ENCODE results near the gene CCBE1. TPM values are rescaled to one million over a fixed set of nuclear protein-coding genes. Genes with fewer than 3 reads are reported as not detected.
"Not testable (repeated sequence)": the region's sequence is repeated elsewhere in the genome, so short reads cannot be mapped to it uniquely, and the experiment has no call there.

CCBE1 gene
- total and polyA plus RNA-seq, 2 donors, result 0.33 to 0.62 TPM

DNA sequence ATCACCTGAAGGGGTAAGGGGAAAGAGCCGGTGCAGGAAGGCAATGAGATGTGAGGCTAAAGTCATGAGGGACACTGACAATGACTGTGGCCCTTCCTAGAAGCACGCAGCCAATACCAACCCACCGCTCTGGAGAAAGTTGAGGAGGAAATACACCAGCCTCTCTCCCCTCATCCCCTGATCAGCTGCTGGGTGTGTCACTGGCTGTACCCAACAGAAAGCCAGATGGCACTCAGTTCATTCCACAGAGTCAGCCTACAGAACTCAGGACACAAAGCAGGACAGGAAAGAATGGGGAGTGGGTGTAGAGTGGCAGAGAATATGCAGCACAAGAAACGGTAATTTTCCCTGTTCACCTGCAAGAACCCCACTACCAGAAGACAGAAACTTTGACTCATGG, 29.7 kb downstream of the CCBE1 start:
- WGBS, result 84% methylated on average over 4 of the region's 4 CpGs
- Histone ChIP-seq H3K4me1 (ENCODE audit: control insufficient read depth in 2 of 2, insufficient read depth in 2 of 2, low read length in 2 of 2) (no peaks in the 10 kb centered on the region), H3K27me3 (ENCODE audit: control insufficient read depth in 2 of 2, insufficient read depth in 1 of 2, low read length in 1 of 2) (peaks cover 0 to 4% of the 10 kb centered on the region in 2 donors), H3K36me3 (ENCODE audit: control insufficient read depth in 2 of 2, insufficient read depth in 2 of 2, low read length in 1 of 2) (no peaks in the 10 kb centered on the region), H3K9me3 (ENCODE audit: control insufficient read depth in 2 of 2, insufficient read depth in 1 of 2, low read length in 1 of 2) (no peaks in the 10 kb centered on the region), H3K27ac (ENCODE audit: low read depth in 1 of 2, low read length in 1 of 2) (no peak overlapping the region), H3K4me3 (ENCODE audit: low read length in 2 of 2) (no peak overlapping the region)
- no peak for DNase-seq (ENCODE audit: low read depth in 6 of 9, low spot score in 9 of 9)

DNA sequence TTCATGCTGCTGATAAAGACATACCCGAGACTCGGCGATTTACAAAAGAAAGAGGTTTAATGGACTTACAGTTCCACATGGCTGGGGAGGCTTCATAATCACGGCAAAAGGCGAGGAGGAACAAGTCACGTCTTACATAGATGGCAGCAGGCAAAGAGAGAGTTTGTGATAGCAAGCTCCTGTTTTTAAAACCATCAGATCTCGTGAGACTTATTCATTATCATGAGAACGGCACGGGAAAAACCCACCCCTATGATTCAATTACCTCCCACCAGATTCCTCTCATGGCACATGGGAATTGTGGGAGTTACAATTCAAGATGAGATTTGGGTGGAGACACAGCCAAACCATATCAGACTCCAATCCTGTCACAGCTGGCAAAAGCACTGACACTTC, 31.2 kb downstream of the CCBE1 start:
- H3K4me3 ChIP-seq (ENCODE audit: low read length in 2 of 2); H3K27ac ChIP-seq (ENCODE audit: low read depth in 1 of 2, low read length in 1 of 2); H3K36me3 ChIP-seq (ENCODE audit: control insufficient read depth in 2 of 2, insufficient read depth in 2 of 2, low read length in 1 of 2); H3K4me1 ChIP-seq (ENCODE audit: control insufficient read depth in 2 of 2, insufficient read depth in 2 of 2, low read length in 2 of 2); H3K27me3 ChIP-seq (ENCODE audit: control insufficient read depth in 2 of 2, insufficient read depth in 1 of 2, low read length in 1 of 2); H3K9me3 ChIP-seq (ENCODE audit: control insufficient read depth in 2 of 2, insufficient read depth in 1 of 2, low read length in 1 of 2); DNase-seq (ENCODE audit: low read depth in 6 of 9, low spot score in 9 of 9): not testable (repeated sequence)
- WGBS, result 94% methylated on average over 9 of the region's 9 CpGs

DNA sequence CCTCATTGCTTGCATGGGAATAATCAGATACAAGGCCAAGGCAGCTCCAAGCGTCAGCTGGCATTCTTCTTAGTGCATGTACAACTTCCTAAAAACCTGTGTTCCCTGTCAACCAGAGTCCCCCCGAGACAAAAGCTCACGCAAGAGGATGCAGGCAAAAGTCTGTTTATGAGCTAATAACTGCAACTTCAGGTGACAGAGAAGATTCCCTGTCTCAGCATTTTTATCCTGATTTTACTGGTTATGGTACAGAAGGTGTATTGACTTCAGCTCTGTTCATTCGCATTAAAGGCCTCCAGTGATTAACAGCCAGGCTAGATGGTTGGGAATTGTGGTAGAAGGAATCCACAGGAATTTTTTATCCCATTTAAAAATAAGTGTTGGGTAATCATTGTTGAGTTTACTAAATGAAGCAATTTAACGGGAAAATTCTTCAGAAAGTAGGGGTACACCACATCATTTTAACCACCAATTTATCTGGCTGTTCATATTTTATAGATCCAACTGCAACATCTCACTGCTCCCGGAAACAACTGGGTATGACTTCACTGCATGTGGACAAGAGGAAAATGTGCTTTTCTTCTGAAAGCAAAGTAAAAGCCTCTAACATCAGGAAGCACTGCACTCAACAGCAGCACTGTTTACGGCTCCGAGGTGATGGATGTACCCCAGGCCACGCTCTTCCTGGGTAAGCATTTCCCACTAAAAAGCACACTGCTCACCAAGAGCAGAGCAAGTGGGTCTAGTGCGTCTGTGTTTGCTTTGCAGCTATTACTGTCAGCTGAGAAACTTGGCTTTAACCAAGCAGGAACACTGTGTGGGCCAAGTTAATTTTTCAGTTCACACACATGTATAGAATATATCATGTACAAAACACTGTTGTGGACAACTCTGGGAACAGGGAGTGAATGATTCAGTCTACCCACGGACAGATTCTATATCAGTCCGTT, 31.9 kb downstream of the CCBE1 start:
- H3K36me3 ChIP-seq (ENCODE audit: control insufficient read depth in 2 of 2, insufficient read depth in 2 of 2, low read length in 1 of 2), result no peaks in the 10 kb centered on the region
- DNase-seq (ENCODE audit: low read depth in 6 of 9, low spot score in 9 of 9), result no peak
- H3K4me1 ChIP-seq (ENCODE audit: control insufficient read depth in 2 of 2, insufficient read depth in 2 of 2, low read length in 2 of 2), result no peaks in the 10 kb centered on the region
- 85% methylated on average over 12 of the region's 12 CpGs for WGBS
- no peak overlapping the region for H3K27ac ChIP-seq (ENCODE audit: low read depth in 1 of 2, low read length in 1 of 2)
- no peaks in the 10 kb centered on the region for H3K9me3 ChIP-seq (ENCODE audit: control insufficient read depth in 2 of 2, insufficient read depth in 1 of 2, low read length in 1 of 2)
- H3K4me3 ChIP-seq (ENCODE audit: low read length in 2 of 2), result no peak overlapping the region
- H3K27me3 ChIP-seq (ENCODE audit: control insufficient read depth in 2 of 2, insufficient read depth in 1 of 2, low read length in 1 of 2), result peaks cover 0 to 4% of the 10 kb centered on the region in 2 donors

DNA sequence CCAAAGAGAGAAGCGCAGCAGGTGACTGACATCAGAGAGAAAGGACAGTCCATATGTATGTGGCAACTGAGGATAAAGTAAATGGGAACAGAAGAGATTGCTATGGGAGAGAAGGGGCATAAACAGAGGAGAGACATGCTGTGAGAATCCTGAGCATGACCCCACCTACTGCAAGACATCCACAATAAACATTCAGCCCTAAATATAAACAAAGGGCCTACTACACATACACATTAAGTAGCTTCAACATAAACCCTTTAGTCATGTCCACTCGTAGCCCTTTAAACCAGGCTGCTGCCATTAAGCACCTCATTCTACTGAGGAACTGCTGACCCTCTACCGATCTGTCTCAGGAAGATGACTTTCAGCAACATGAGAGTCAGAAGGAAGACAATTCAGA, 32.9 kb downstream of the CCBE1 start:
- no peaks in the 10 kb centered on the region for H3K4me1 ChIP-seq (ENCODE audit: control insufficient read depth in 2 of 2, insufficient read depth in 2 of 2, low read length in 2 of 2)
- H3K4me3 ChIP-seq (ENCODE audit: low read length in 2 of 2), result no peak overlapping the region
- H3K36me3 ChIP-seq (ENCODE audit: control insufficient read depth in 2 of 2, insufficient read depth in 2 of 2, low read length in 1 of 2), result no peaks in the 10 kb centered on the region
- H3K27me3 ChIP-seq (ENCODE audit: control insufficient read depth in 2 of 2, insufficient read depth in 1 of 2, low read length in 1 of 2), result peaks cover 4 to 5% of the 10 kb centered on the region in 2 donors
- 88% methylated on average over 3 of the region's 3 CpGs for WGBS
- no peak overlapping the region for H3K27ac ChIP-seq (ENCODE audit: low read depth in 1 of 2, low read length in 1 of 2)
- no peaks in the 10 kb centered on the region for H3K9me3 ChIP-seq (ENCODE audit: control insufficient read depth in 2 of 2, insufficient read depth in 1 of 2, low read length in 1 of 2)
- DNase-seq (ENCODE audit: low read depth in 6 of 9, low spot score in 9 of 9), result no peak

DNA sequence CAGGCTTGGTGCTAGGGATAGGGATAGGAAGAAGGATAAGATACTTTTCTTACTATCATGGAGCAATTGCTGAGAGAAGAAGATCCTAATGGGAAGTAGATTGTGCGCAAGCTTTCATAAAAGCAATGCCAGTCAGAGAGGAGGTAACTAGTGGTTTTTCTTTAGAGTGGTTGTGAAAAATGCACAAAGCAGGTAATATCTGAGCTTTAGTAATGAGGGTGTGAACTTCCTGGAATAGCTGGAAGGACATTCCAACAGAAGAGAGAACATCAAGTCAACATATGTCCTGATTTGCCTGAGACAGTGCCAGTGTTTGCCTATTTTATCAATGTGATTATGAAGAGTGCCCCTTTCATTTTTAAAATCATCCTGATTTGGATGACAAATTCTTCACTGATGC, 34.1 kb downstream of the CCBE1 start:
- WGBS, result 96% methylated on average over 1 of the region's 1 CpG
- no peak overlapping the region for H3K4me3 ChIP-seq (ENCODE audit: low read length in 2 of 2)
- no peak for DNase-seq (ENCODE audit: low read depth in 6 of 9, low spot score in 9 of 9)
- no peaks in the 10 kb centered on the region for H3K36me3 ChIP-seq (ENCODE audit: control insufficient read depth in 2 of 2, insufficient read depth in 2 of 2, low read length in 1 of 2)
- no peaks in the 10 kb centered on the region for H3K4me1 ChIP-seq (ENCODE audit: control insufficient read depth in 2 of 2, insufficient read depth in 2 of 2, low read length in 2 of 2)
- no peaks in the 10 kb centered on the region for H3K9me3 ChIP-seq (ENCODE audit: control insufficient read depth in 2 of 2, insufficient read depth in 1 of 2, low read length in 1 of 2)
- peaks cover 4 to 5% of the 10 kb centered on the region in 2 donors for H3K27me3 ChIP-seq (ENCODE audit: control insufficient read depth in 2 of 2, insufficient read depth in 1 of 2, low read length in 1 of 2)
- H3K27ac ChIP-seq (ENCODE audit: low read depth in 1 of 2, low read length in 1 of 2), result no peak overlapping the region

DNA sequence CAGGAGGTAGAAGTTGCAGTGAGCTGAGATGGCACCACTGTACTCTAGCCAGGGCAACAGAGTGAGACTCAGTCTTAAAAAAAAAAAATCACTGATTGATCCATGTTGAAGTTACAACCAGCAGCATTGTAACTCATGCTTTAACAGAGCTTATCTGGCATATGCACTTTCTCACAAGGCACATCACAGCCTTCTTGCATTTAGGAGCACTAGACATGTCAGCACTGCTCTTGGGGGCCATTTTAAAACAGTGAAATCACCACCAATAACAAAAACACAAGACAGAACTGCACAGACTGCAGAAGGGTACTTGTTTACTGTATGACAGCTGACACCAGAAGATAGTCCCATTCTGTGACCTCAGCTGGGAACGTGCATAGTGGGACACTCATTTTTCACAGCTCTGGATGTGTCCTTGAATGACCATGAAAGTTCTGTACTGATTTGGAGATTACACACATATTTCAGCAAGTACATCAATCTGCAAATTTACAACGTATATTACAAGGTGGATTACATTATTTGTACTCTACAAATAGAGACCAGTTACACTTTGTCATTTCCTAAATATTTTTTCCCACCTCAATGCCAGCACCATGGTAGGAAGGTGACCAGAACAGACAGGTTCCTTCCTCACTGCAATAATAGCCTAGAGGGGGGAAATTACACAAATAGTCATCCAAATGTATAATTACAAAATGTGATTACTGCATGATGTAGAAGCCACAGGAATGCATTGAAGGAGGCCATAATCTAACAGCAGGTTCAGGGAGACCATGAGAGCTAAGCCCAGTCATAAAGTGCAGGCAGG, 35.1 kb downstream of the CCBE1 start:
- H3K36me3 ChIP-seq (ENCODE audit: control insufficient read depth in 2 of 2, insufficient read depth in 2 of 2, low read length in 1 of 2), result no peaks in the 10 kb centered on the region
- H3K27me3 ChIP-seq (ENCODE audit: control insufficient read depth in 2 of 2, insufficient read depth in 1 of 2, low read length in 1 of 2), result peaks cover 4 to 5% of the 10 kb centered on the region in 2 donors
- H3K4me1 ChIP-seq (ENCODE audit: control insufficient read depth in 2 of 2, insufficient read depth in 2 of 2, low read length in 2 of 2), result no peaks in the 10 kb centered on the region
- H3K9me3 ChIP-seq (ENCODE audit: control insufficient read depth in 2 of 2, insufficient read depth in 1 of 2, low read length in 1 of 2), result no peaks in the 10 kb centered on the region
- 86% methylated on average over 2 of the region's 2 CpGs for WGBS
- no peak overlapping the region for H3K27ac ChIP-seq (ENCODE audit: low read depth in 1 of 2, low read length in 1 of 2)
- DNase-seq (ENCODE audit: low read depth in 6 of 9, low spot score in 9 of 9), result no peak
- no peak overlapping the region for H3K4me3 ChIP-seq (ENCODE audit: low read length in 2 of 2)

DNA sequence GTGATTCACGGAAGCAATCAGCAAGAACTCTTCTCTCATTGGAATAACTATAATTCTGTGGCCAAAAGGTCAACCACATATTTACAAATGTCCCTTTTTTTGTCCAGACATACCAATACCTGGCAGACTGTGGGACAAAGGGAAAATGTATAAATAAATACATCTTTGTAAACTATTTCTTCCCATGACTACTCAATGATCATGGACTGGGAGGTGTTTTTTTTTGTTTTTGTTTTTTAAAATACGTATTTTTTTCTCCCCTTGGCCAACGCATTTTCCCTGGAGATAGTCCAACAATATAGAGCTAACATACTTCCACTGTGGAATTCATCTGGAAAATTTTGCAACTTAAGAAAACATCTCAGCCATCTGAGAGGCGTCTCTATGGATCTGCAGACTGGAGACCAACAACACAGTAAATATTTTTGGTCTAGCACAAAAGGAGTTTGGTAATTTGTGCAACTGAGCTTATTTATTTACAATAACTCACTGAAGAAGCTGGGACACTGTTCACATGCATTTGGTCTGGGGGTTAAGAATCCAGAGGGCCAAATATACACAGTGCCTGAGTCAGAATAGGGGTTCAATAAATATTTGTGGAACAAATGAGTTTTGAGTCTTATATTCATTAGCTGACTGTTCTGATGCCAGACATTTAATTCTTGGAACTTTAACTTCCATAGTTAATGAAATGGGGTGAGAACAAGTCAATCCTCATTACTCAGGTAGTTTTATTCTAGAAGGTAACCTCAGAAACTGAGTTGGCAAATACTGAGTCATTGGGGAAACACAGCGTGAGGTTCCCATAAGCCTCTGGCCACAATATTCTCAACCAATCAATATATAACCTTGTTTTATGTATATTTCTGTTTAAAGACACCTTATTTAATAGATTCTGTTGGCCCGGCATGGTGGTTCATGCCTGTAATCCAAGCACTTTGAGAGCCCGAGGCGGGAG, 36.2 kb downstream of the CCBE1 start:
- no peak for DNase-seq (ENCODE audit: low read depth in 6 of 9, low spot score in 9 of 9)

DNA sequence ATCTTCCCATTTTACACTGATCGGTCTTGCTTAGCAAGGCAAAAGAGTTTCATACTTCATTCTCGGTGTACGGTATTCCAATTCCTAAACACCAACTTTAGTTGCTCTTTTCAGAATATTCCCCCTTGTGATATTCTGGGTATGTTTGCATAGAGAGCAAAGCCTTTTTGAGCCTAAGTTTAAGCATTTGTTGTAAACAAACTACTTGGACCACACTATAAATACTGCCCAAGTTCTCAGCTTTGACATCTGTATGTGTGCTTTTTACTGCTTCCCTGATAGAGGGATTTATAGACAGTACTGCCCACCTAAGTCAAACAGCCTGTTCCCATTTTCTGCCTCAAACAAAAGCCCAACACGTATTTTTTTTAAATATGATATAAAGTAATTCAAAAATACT, 36.9 kb downstream of the CCBE1 start:
- DNase-seq (ENCODE audit: low read depth in 6 of 9, low spot score in 9 of 9), result no peak
- peaks cover 0 to 5% of the 10 kb centered on the region in 2 donors for H3K27me3 ChIP-seq (ENCODE audit: control insufficient read depth in 2 of 2, insufficient read depth in 1 of 2, low read length in 1 of 2)
- H3K4me1 ChIP-seq (ENCODE audit: control insufficient read depth in 2 of 2, insufficient read depth in 2 of 2, low read length in 2 of 2), result no peaks in the 10 kb centered on the region
- H3K27ac ChIP-seq (ENCODE audit: low read depth in 1 of 2, low read length in 1 of 2), result no peak overlapping the region
- H3K4me3 ChIP-seq (ENCODE audit: low read length in 2 of 2), result no peak overlapping the region
- WGBS, result 82% methylated on average over 4 of the region's 4 CpGs
- H3K36me3 ChIP-seq (ENCODE audit: control insufficient read depth in 2 of 2, insufficient read depth in 2 of 2, low read length in 1 of 2), result no peaks in the 10 kb centered on the region
- H3K9me3 ChIP-seq (ENCODE audit: control insufficient read depth in 2 of 2, insufficient read depth in 1 of 2, low read length in 1 of 2), result no peaks in the 10 kb centered on the region

More for the DNA sequence above, 36.2 kb downstream of the CCBE1 start:
- Histone ChIP-seq H3K4me1 (ENCODE audit: control insufficient read depth in 2 of 2, insufficient read depth in 2 of 2, low read length in 2 of 2) (no peaks in the 10 kb centered on the region), H3K27me3 (ENCODE audit: control insufficient read depth in 2 of 2, insufficient read depth in 1 of 2, low read length in 1 of 2) (peaks cover 4 to 5% of the 10 kb centered on the region in 2 donors), H3K36me3 (ENCODE audit: control insufficient read depth in 2 of 2, insufficient read depth in 2 of 2, low read length in 1 of 2) (no peaks in the 10 kb centered on the region), H3K4me3 (ENCODE audit: low read length in 2 of 2) (no peak overlapping the region), H3K27ac (ENCODE audit: low read depth in 1 of 2, low read length in 1 of 2) (no peak overlapping the region), H3K9me3 (ENCODE audit: control insufficient read depth in 2 of 2, insufficient read depth in 1 of 2, low read length in 1 of 2) (no peaks in the 10 kb centered on the region)
- WGBS, result 91% methylated on average over 8 of the region's 8 CpGs
